Mucosa of gallbladder (tissue), 1 donor: ENCODE data around the gene PNMA8C. TPM values are rescaled to one million over a fixed set of nuclear protein-coding genes. Genes with fewer than 3 reads are reported as not detected.
"Not testable (repeated sequence)": the region's sequence is repeated elsewhere in the genome, so short reads cannot be mapped to it uniquely, and the experiment has no call there.

Source experiments
- DNase-seq: peaks from one replicate; pipeline ENCODE4 v3.0.0-alpha.2; 2020; ENCODE audit warnings: low spot score
- total RNA-seq: library from RNA; stranded (reverse); gene quantifications from one replicate; pipeline ENCODE4 v1.2.1, GENCODE V29; 2021
- donor health status: DM: no; HTN: no; CAD: no.

Gene PNMA8C
- total RNA-seq, 1 donor from 2014 or later, result 1.4 TPM

- no peak for DNase-seq
These were observed 18.3 kb upstream of the PNMA8C start for GRCh38 chr19:46447006-46447405.

- no peak for DNase-seq
These were observed 17.3 kb upstream of the PNMA8C start for GRCh38 chr19:46446021-46446420.

GRCh38 chr19:46442808-46443450 lies 14.2 kb upstream of the PNMA8C start:
- DNase-seq, result peak; percentile 29

- DNase-seq, result no peak
These were observed 13.1 kb upstream of the PNMA8C start for GRCh38 chr19:46441866-46442265.

GRCh38 chr19:46435689-46436088 lies 7.0 kb upstream of the PNMA8C start:
- not testable (repeated sequence) for DNase-seq

- no peak for DNase-seq
These were observed 6.3 kb upstream of the PNMA8C start for GRCh38 chr19:46435009-46435408.

GRCh38 chr19:46433470-46433869 lies 4.7 kb upstream of the PNMA8C start:
- DNase-seq, result not testable (repeated sequence)

GRCh38 chr19:46431824-46432223 lies 3.1 kb upstream of the PNMA8C start:
- no peak for DNase-seq

GRCh38 chr19:46429999-46430398 lies 1.3 kb upstream of the PNMA8C start:
- DNase-seq, result no peak

- DNase-seq, result no peak
These were observed 1.2 kb downstream of the PNMA8C start for GRCh38 chr19:46427518-46428045.

GRCh38 chr19:46426506-46427162 lies 2.1 kb downstream of the PNMA8C start:
- DNase-seq, result peak; percentile 75

- DNase-seq, result peak; percentile 57
These were observed 2.7 kb downstream of the PNMA8C start for GRCh38 chr19:46426035-46426505.

- no peak for DNase-seq
These were observed 5.5 kb downstream of the PNMA8C start for GRCh38 chr19:46423188-46423587.

GRCh38 chr19:46422344-46422743 lies 6.4 kb downstream of the PNMA8C start:
- no peak for DNase-seq

- no peak for DNase-seq
These were observed 8.7 kb downstream of the PNMA8C start for GRCh38 chr19:46420056-46420455.

- peak; percentile 70 for DNase-seq
These were observed 12.7 kb downstream of the PNMA8C start for GRCh38 chr19:46415804-46416709.

- not testable (repeated sequence) for DNase-seq
These were observed 13.8 kb downstream of the PNMA8C start for GRCh38 chr19:46414899-46415298.

- peak; percentile 67 for DNase-seq
These were observed 15.3 kb downstream of the PNMA8C start, which contains the start of gene CCDC8 for GRCh38 chr19:46413262-46414031. TSS of gene CCDC8 (minus strand) at chr19:46413564. CDS start at chr19:46412810, 754 bp downstream.

GRCh38 chr19:46412650-46413261 lies 16.0 kb downstream of the PNMA8C start:
- DNase-seq, result no peak

GRCh38 chr19:46411925-46412649 lies 16.6 kb downstream of the PNMA8C start:
- no peak for DNase-seq
